GM18868 (cell line): ENCODE data around the gene SMC2.

Experiments
- ATAC-seq: cut with Tn5 transposase; IDR thresholded peaks from one replicate; pipeline ENCODE4 v1.9.1; 2021; ENCODE audit warnings: mild to moderate bottlenecking, moderate library complexity; ENCODE audit not compliant: unreplicated experiment

Gene SMC2

DNA sequence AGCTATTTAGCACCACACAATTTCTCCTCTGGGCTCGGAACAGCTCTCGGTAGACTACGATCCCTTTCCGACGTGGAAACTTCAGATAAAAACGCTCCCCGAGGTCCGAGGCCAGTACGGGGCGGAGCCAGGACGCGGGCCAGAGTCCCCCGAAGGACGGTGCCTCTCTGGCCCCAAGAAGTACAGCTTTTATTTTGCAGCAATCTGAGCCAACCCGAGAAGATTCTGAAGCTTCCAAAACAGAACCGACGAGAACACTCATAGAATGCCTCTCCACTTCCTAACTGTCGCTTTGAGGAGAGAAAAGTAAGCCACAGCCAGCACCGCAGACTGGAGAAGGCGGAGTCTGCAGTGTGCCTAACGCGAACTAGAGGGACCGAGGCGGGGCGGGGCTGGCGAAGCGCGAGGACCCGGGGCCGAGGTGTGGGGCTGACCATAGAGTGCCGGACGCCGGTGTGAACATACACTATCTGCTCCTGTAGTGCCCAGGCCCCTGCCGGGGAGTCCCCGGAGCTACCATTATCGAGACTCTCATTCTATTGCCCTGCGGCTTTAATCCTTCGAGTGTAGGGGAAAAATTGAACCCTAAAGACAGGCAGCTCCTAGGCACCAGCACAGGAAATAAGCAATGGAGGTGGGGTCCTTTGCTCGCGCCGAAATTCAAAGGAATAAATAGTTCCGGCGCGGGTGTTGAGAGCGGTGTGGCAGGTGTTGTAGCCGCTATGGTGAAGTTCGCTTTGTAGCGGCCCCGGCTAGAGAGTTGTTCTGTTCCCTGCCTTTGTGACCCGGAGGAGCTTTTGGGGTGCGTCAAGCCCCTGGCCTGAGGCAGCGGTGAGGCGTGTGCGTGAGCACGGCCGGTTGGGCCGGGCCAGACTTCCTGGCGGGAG, at the start of gene SMC2:
SMC2 (plus strand) TSS at position 663 of the 887 bp plus-strand sequence. CDS start 1,076 bp downstream, outside the sequence.
- ATAC-seq: peak; percentile 83

DNA sequence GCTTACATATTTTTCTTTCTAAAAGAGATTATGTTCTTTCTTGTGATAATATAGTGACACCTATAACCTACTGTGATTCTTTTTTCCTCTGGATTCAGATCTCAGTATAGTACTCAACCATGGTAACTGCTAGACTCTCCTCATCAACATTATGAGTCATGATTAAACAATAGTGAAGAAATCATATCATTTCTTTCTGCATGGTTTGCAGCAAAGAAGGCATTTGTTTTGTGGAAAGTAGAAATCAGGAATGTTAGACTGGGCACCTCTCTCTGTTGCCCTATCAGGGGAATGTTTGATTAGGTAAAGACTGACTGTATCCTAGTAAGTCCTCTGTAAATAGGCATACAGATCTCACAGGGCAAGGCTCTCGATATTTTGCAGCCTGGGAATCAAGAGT, 25.6 kb upstream of the SMC2 start:
- no peak for ATAC-seq

DNA sequence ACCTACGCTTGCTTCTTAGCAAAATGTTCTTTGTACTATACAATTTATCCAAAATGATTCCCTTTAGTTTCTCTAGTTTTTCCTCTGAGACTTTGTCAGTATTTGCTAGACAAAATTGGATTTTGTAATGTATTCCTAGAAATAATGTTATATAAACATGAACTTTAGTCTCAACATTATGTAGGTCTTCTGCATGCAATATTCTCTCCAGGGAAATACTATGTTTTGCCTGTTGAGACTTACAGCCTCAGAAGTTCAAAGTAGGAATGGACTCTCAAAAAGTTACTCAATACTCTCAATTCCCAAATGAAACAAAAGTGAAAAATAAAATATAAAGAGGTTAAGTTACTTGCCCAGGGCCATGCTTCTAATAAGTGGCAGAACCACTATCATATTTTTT, 24.8 kb upstream of the SMC2 start:
- ATAC-seq: no peak

DNA sequence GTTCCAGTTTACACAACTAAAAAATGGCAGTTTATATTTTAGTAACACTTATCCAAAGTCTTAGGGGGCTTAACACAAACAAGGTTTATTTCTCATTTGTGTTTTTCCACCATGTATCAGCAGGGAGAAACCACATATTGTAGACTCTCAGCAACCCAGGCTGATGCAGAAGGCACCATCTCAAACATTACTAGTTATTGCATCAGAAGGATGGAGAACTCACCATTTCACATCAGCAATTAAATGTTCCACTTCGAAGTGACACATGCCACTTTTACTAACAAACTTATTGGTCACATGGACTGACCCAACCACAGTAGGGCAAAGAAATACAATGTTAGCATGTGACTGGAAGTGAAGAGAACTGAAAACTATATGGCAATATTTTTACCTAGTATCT, 22.5 kb upstream of the SMC2 start:
- no peak for ATAC-seq

DNA sequence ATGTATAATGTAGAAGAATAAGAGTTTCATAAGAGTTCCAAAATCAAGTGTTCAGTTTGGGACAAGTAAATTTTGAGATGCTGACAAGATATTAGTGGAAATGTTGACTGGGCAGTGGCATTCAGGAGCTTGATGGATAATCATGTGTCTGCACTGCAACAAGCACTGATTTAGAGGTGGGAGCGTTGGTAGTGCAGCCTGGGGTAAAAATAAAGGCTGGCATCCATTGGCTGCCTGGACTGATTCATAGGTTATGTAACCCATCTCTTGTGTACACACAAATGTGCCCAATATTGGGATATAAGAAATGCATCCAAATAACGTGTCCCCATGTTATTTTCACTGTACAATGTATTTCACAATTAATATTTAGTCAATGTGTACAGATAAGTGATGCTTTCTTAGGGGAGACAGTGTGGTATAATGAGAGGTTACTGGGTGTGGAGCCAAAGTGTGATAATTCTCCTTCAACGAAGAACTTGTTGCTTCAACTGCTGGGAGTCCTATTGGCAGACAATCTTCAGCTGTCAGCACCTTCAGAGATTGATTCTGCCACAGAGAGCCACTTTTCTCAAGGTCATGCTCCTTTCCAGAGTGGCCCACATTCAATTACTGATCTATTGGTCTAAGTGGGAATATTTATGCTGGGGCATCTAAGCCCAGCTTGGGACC, 20.9 kb upstream of the SMC2 start:
- ATAC-seq: no peak

DNA sequence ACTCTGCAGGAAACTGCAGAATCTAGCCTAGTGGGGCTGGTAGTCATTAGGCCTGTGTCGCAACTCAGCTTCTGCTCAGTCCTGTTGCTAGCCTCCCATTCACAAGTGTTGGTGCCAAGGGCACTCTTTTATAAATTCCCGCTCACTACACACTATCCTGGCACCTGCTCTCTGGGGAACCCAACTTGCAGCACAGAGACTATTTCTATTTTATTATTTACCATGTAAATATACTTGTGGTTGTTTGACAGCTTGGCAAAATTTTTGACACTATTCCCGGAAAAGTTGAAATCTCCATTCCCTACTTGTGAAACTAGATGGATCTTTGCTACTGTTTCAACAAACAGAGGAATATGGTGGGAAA, 20.4 kb upstream of the SMC2 start:
- ATAC-seq: no peak

DNA sequence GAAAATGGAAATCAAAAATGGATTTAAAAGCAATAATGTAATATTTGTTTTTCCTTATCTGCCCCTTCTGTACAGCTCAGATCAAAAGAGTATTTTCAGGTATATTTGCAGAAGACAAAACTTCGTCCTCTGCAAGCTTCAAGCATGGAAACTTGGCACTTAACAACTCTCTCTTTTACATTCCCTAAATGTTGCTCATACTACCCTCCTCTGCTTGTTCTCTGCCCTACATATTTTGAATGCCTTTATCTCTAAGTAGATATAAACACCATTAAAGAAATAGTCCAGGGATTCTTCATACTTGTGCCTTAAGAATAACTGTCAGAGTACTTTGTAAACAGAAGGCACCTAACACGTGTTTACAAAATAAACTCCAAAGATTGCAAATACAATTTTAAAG, 19.2 kb upstream of the SMC2 start:
- ATAC-seq: no peak

DNA sequence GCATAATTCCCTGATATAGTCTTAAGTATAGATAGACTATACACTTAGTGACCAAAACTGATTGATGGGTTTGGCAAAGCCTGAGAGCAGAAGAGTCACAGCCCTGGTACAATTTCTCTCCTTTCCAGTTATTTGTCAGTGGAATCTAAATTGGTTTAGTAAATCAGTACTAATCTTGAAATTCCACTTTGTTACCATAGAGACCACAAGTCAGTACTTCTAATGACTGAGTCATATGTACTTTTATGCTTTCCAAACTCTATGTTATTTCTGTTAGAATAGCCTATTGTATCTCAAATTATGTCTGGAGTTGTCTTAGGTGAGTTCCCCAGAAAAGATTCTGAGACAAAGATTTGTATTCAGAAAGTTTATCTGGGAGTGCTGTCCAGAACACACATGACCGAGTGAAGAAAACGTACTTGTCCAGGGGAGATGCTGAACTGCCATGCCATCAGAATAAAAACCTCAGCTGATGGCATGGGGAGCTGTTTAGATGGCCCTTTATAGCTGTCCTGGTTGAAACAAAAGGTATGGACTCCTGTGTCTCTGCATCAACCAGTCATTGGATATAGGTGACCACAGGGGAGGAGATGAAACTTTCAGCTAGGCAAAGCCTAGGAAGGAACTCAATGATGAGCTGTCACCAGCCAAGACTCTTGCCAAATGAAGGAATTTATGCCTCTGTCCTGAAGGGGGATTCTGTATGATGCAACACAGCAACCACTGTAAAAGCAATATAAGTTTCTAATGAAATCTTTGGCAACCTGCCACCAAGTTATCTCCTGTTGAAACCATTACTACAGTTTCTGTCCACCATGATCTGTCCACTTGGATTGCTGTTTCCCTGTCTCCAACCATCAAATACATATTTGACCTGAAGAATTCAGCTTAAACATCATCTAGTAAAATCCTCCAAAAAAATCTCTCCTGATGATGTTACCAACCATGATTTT, 18.0 kb upstream of the SMC2 start:
- ATAC-seq: peak; percentile 46

DNA sequence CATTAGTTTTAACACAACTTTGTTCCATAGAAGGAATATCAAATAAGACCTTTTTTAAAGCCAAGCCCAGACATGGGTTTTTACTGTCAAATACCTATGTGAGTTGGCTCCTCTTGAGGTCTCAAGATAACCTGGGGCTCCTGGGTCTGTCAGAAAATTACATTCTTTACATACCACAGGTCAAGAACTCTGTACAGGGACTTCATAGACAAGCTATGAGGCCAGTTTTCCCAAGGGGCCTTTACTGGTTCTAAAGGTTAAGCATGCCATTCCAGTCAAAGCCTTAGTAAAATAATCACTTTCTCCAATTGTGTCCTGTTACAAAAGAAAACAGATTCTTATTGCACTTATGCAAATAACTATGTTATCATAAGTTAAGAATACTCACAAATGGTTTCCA, 15.5 kb upstream of the SMC2 start:
- ATAC-seq: no peak

DNA sequence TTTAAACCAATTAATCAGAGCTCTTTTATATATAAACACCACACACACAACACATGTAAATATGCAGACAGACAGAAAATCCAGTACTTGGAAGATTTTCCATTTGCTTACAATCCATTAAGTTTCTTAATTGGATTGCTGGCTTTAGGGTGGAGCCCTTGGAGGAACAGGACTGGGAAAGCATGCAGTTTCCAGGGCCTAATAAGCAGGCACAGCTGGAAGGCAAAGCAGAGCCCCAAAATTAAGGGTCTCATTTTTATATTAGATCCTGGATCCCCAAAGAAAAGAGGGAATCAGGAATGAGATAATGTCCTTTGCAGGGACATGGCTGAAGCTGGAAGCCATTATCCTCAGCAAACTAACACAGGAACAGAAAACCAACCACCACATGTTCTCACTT, 13.1 kb upstream of the SMC2 start:
- ATAC-seq: no peak

DNA sequence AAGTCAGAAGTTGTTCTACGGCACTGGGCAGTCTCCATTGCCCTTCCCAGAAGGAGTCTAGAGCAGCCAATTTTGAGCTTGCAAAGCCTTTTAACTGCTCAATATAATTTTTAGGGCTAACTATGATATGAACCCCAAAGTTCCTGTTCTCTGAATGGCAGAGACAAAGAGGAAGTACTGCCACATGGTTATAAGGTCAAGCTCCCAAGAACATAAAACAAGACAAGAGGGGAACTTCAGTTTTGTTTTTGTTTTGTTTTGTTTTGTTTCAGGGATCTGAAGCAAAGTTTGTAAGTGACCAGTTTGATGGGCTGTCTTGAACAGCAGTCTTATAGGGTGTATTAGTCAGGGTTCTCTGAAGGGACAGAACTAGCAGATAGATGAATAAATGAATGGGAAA, 11.9 kb upstream of the SMC2 start:
- ATAC-seq: no peak

DNA sequence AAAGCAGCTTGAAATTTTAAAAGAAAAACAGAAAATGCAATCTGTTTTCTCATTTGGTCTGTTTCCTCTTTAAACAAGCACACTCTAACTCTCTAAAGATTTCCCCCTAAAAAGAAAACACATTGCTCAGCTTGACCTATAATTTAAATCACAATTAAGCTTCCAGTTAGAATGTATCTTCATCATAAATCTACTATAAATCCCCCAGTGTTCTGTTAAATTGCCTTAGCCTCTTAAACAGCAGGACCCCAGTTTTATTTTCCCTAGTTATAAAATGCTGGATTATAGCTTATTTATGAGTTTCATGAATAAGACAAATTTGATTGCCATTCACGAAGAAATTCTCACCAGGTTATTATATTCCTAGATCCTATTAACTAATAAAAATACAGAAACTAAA, 8.6 kb upstream of the SMC2 start:
- ATAC-seq: no peak

DNA sequence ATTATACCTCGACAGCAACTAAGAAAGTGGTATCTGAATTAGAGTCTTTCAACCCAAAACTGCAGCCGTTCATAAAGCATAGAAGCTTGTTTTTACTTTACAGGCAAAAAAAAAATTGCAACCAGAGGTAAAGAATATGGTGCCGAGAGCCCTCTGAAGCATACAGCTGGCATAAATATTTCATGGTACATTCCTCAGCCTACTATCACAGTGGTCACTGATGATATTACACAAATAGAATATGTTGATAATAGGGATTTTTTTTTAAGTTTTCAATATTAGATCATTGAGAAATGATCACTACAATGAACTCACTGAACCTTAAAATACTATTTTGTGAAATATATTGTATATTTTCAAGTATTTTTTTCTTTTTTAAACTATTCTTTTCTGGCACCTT, 6.2 kb upstream of the SMC2 start:
- ATAC-seq: no peak

DNA sequence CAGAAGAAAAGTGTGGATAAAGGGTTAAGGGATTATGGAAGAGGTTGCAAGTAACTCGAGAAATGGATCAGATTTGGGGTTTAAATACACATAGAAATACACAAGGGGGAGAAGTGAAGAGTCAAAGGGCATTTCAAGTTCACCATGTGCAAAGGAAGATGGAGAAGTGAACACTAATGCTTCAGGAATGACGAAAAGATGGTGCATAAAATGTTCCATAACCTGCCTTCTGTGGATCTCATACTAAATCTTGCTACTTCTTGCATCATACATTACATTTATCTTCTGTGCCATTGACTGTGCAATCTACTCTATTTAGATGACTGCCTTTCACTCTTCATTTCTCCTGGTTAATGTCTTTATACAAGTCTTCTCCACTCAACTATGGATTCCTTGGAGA, 5.7 kb upstream of the SMC2 start:
- ATAC-seq: no peak

DNA sequence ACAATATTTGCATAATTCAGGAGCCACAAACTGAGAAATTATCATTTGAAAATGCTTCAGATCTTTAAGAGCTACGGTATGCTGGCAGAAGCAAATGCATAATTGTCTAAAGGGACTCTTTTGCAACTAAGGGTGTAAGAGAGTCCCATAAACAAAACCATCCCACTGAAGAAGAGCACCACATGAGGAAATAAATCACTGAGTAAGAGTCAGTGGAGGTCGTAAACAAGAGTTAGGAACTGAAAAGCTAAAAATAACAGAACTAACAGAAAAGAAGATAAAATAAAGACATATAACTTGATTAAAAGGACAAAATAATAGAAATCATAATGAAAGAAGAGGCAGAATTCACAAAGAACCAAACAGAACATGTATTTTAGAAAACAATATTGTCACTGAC, 3.5 kb upstream of the SMC2 start:
- no peak for ATAC-seq

DNA sequence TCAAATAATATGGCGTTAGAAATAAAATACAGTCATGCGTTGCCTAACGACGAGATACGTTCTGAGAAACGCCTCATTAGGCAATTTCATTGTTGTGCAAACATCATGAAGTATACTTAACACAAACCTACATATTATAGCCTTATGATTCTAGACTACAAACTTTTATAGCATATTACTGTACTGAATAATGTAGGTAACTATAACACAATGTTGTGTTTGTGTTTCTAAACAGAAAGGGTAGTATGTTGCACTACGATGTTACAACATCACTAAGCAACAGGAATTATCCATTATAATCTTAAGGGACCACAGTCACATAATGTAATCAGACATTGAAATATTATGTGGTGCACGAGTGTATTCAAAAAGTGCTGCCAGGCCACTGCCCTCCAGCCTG, 3.0 kb upstream of the SMC2 start:
- ATAC-seq: no peak

DNA sequence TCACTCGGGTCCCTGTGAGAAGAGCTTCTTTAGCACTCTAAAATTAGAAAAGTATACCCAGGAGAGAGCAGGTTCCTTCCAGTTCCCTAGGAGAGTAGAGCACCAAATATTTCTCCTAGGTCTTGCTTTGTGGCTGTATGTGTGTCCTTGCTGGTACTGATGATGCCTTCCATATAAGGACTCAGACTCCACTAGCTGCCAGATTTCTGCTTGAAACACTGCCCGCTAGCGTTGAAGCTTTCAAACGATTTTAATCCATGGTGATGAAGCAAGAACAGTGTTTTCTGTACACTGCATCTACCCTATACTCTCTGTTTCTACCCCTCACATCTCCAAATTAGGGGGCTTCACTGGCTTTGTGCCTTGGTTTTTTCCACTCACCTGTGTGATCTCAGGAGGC, 2.4 kb upstream of the SMC2 start:
- peak; percentile 44 for ATAC-seq

DNA sequence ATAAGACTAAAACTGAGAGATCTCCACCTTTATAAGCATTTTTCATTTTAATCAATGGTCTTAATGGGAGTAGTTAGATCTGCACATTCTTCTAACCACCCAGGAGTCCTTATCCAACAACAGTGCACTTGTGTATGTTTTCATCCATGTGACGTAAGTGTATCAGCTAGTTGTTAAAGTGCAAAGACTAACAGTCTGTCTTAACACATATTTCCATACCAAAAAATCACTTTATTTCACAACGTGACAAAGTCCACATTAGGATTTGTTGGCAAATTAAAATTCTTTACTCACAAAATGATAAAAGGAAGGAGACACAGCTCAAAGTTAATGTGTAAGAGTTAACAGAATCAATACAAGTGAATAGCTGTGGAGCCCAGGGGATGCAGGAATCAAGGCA, 1.9 kb upstream of the SMC2 start:
- no peak for ATAC-seq

DNA sequence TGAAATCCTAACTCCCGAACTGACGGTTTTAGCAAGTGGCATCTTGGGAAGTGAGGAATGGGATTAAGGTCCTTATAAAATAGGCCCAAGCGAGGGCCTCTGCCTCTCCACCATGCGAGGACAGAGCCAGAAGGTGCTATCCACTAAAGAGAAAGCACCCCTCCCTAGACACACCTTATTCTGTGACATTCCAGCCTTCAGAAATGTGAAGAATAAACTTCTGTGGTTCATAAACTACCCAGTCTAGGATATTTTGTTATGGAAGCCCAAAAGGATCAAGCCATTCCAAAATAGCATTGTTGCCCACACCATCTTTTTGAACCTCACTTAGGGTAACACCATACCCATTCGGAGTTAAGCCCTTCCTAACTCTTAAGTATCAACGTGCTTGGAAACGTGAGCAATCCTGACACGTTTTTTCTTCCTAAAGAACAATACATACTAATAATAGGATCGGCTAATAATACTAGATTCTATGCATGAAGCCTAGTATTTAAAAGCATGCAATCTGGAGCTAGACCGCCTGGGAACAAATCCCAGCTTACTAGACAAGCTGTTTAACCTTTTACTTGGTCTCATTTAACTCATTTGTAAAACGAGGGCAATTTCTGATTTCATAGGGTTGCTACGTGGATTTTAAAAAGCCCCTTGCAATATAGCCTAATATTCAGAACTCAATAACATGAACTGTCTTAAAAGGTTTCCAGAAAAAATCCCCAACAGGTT, 1.1 kb upstream of the SMC2 start:
- ATAC-seq: no peak

DNA sequence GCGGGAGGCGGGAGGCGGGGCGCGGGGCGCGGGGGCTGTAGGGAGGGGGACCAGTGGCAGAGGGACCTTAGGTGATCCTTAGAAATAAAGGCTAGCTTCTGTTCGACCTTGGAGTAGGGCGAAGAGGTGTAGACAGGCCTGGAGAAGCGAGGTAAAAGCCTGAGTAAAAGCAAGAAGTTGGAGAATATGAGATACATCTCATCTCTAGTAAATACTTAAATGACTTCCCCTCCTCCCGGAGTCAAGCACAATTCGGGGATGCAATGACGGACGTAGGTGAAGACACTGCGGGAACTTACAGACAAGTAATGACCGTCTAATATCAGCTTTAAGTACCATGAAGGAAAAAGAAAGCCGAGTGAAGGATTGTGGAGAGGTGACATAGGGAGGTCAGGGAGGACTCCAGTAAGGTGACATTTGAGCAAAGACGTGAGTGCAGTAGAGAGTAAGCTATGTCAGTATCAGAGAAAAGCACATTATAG, 466 bp downstream of the SMC2 start:
- ATAC-seq: no peak

DNA sequence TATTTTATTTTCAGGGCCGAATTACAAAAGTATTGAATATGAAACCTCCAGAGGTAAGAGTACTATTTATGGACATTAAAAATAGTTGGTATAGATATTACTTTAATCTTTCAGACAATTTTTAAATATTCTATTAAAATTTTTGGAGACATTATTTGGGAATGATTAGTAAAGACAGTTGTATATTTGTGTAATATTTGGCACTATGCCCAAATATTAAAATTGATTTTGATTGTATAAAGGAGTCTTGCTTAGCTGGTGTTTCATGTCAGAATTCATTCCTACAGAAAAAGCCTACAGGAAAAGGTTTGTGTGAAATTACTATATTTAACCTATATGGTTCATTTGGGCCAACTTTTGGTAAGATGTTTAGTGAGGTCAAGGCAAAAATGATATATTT, 5.5 kb downstream of the SMC2 start:
- ATAC-seq: no peak
